GM18499 (cell line): ENCODE data around the gene SERPINB4.
"Not testable (repeated sequence)": the region's sequence is repeated elsewhere in the genome, so short reads cannot be mapped to it uniquely, and the experiment has no call there.

Experiments used
- ATAC-seq: cut with Tn5 transposase; IDR thresholded peaks from one replicate; pipeline ENCODE4 v1.9.1; 2021; ENCODE audit warnings: moderate number of reproducible peaks; ENCODE audit not compliant: insufficient read depth, unreplicated experiment

The SERPINB4 gene

DNA sequence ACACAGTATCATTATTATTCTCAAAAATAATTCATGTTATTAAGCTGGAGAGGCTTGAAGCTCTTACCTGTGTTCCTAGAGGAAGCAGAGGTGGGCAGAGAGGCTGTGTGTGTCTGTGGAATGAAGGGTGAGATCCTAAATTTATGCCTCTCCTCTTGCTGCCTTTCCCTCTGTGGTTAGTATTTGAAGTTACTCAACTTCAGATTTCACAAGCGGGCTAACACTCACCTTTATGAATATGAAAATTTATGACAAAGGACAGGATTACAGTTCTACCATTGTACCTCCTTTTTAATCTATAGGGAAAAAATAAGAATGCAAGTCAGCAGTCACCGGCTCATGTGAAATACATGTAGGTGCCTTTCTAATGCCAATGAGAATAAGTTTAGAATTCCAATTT, at the start of gene SERPINB4:
Gene SERPINB4, minus strand, starts transcription at position 115 of the 400 bp plus-strand sequence. CDS start 679 bp downstream, outside the sequence.
- ATAC-seq, result not testable (repeated sequence)

DNA sequence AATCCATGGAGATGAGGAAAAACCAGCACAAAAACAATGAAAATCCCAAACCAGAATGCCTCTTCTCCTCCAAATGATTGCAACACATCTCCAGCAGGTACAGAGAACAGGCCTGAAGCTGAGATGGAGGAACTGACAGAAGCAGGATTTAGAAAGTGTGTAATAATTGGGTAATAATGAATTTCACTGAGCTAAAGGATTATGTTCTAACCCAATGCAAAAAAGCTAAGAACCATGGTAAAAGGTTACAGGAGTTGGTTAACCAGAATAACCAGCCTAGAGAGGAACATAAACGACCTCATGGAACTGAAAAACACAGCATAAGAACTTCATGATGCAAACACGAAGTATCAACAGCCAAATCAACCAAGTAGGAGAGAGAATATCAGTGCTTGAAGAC, 45.0 kb upstream of the SERPINB4 start:
- no peak for ATAC-seq

GRCh38 chr18:63686871-63687270, 42.8 kb upstream of the SERPINB4 start:
- no peak for ATAC-seq

DNA sequence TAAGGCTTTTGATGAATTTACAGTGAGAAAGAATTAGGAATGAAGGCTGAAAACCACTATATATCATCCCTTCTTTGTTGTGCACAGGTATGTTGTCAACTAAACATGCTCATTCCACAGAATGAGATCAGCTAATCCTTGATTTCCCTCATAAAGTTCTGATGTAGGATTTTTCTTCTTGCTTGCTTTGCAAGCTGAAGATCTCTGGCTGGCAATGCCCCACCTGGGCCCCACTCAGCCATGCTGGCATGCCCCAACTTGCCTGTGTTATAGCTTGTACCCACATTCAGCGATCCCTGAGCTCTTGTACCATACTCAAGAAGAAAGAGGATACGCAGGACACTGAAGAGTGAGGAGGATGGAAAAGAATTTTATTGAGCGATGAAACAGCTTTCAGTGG, 40.7 kb upstream of the SERPINB4 start:
- ATAC-seq, result no peak

DNA sequence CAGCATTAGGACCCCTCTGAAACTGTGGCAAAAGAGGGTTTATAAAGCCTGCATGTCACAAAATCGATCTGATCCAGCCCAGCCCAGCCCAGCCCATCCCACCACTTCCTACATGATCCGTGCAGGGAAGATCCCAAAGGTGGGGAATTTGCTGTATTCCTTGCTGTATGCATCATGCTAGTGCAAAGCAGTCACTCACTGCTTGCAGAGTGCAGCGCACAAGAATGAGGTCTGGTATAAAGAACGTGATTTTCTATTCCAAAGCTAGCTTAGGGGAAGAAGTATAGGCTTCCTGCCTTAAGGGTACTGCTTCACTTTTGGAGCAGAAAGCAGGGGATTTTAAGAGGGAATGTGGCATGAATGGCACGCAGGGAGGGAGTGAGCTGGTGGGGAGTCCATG, 39.8 kb upstream of the SERPINB4 start:
- ATAC-seq, result no peak

DNA sequence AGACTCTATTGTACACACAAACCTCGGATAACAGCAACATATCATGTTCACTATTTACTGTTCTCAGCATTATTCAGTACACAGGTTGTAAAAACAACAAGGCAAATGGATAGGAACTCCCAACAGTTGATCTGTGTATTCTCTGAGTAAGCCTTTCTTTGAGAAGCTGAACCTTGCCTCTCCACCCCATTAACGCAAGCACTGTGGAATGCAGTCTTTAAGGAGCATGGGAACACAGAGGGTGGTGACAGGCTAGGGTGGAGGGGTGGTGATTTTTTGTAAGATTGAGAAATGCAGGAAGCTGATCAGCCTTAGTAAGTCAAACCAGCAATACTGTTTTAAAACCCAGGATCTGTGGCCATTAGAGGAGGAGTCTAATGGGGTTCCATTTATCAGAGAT, 39.1 kb upstream of the SERPINB4 start:
- no peak for ATAC-seq

DNA sequence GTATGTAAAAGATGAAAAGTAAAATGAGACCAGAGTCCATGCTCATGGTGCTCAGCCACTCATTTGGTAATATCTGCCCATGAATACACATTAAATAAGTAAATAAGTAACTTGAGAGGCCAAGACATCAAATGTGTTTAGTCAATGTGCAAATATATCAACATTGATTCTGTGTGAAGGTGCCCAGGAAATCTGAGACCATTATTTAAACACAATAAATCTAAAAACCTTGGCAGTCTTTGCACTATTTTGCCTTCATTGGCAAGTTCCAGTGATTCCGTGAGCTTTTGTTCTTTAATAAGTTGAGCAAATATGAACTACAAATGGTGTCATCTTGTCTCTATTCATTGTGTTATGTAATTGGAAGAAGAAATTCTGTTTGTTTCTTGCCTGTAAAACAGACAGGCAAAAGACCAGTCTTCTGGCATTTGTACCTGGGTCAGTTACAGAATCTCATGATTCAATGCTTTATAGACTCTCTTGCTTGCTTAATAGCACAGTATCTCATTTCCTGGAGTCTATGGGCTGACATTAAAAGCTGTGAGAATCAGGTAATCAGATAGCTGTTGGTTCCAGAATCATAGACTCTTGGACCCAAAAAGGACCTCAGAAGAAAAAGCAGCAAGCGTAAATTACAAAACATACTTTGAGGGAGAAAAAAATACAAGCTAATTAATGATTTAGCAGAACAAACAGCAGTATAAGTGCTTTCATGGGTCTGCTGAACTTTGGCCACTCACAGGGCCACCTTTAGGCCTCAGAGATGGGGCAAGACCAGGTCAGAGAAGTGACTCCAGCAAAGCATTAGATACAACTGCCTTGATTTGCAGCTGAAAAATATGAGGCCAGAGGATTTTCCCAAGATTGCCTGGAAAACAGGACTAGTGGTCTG, 37.6 kb upstream of the SERPINB4 start:
- no peak for ATAC-seq

DNA sequence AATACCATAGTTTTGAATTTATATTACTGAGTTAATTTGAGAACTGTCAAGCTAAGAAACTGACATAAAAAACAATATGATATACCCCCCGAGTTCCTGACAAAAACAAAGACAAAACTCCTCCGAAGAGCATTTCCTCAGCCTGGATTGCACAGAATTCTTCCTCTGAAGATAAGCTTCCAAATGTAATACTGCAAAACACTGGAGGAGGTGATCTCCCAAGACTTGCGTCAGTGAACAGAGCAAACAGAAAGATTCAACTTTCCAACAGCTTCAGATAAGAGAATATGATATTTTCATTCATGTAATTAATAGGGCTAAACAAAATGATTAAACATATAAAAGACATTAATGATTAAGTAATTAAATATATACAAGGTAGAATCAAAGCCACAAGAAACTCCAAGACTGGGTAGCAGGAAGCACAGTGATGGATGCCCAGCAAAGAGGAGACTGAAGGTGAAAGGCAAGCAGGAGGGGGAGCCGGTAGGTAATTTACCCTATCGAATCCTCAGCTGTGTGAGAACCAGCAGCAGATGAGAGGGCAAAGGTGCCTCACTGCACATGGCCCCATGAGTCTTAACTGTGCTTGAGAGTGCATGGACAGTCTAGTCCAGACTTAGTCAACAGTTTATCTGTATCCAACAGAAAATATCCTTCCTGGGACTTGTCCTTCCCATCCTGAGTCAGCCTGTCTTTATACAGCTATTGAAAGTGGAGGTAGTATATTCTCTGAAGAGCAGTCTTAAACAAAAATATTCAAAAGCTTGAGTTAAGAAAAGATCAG, 36.0 kb upstream of the SERPINB4 start:
- ATAC-seq, result no peak

DNA sequence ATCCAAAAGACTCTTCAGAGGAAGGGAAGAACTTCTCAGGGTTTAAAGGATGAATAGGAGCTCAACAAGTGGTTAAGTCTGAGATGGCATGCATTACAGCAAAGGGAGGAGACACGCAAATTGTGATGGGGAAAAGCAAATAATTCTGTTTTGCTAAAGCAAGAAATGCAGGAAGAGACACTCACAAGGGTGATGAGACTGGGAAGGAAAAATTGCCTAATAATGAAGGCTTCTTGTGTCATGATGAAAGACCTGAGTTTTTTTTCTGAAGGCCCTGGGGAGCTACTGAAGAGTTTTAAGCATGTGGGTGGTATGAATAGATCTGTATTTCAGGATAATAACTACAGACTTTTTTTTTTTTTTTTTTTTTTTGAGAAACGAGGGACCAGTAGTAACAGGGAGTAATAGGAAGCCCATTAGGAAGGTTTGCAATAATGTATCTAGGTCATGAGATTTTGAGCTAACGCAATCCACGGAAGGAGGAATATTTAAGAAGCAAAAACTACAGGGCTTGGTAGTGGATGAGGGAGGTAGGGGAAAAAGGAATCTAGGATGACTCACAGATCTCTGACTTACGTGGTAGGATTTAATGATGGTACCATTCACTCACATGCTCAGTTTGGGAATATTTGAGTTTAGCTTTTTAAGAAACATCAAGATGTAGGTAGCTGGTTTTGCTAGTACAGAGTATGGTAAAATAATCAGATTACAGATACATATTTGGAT, 33.6 kb upstream of the SERPINB4 start:
- ATAC-seq, result no peak

- peak; percentile 64 for ATAC-seq
These were observed 32.7 kb upstream of the SERPINB4 start for GRCh38 chr18:63676526-63677323.

GRCh38 chr18:63664571-63664970, 20.5 kb upstream of the SERPINB4 start:
- no peak for ATAC-seq

- not testable (repeated sequence) for ATAC-seq
These were observed 17.7 kb upstream of the SERPINB4 start, which contains the start of gene SERPINB3 for GRCh38 chr18:63661750-63662149. TSS of gene SERPINB3 (minus strand) at chr18:63661893. CDS start at chr18:63661216, 677 bp downstream.

DNA sequence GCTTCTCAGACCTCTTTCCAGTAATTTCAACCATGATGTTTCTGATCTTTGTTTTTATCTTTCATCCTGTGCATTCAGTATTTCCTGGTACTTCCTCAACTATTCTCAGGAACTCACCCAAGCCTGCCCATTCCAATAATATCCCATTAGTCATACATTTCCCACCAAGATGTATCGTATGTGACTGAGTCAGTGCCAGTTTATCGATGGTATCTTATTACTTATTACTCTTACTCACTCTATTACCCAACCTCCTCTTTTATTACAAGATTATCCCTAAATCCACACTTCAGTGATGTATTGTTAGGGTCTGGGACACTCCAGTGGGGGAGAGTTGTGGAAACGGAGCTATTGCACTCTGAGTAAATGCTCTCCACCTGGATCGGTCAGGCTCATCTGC, 14.9 kb upstream of the SERPINB4 start:
- not testable (repeated sequence) for ATAC-seq

- ATAC-seq, result not testable (repeated sequence)
These were observed 6.2 kb upstream of the SERPINB4 start for GRCh38 chr18:63650271-63650670.

DNA sequence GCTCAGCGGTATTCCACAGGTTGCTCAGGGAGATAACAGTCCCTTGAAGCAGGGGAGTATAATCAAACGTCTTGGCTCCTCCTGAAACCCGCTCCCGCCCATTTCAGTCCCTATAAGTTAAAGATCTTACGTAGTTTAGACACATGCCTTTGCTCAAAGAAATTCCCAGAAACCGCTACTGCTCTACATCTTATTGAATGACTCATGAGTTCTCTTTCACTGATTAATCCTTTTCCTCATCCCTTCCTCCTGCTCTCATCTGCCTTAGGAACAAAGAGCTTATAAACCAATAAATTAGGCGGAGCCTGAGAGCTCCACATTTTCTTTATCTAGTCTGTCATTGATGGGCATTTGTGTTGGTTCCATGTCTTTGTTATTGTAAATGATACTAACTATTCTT, 4.2 kb upstream of the SERPINB4 start:
- ATAC-seq, result no peak

DNA sequence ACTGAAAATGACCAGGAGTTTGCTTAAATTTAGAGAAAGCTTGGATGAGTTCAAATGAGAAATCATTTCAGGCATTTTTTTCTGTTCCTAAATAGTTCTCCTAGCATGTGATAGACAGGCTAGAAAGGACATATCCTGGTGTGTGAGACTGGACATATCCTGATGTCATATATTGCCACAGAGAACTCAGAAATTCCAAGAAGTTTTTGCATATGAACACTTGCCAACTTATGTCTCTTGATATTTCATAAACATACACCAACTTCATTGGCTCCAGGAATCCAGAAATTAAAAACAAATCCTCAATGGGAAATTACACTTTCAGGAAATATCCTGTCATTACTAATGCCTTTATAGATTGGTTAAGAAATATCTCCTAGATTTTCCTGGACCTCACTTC, 2.9 kb upstream of the SERPINB4 start:
- ATAC-seq, result no peak

DNA sequence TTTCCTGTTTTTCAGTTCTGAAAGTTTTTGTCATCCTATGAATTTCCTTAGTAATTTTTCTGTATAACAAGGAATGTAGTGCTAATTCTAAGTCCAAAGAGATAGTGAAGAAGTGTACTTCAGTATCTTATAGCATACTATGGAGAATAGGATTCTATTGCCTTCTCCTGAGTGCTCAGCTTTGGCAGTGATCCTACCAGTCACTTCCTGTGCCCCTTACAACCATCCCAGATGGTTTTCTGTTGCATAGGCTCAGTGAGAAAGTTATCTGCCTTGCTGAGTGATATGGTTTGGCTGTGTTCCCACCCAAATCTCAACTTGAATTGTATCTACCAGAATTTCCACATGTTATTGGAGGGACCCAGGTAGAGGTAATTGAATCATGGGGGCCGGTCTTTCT, 638 bp upstream of the SERPINB4 start:
- ATAC-seq, result not testable (repeated sequence)

- ATAC-seq, result not testable (repeated sequence)
These were observed 1.2 kb downstream of the SERPINB4 start for GRCh38 chr18:63642668-63643356.

DNA sequence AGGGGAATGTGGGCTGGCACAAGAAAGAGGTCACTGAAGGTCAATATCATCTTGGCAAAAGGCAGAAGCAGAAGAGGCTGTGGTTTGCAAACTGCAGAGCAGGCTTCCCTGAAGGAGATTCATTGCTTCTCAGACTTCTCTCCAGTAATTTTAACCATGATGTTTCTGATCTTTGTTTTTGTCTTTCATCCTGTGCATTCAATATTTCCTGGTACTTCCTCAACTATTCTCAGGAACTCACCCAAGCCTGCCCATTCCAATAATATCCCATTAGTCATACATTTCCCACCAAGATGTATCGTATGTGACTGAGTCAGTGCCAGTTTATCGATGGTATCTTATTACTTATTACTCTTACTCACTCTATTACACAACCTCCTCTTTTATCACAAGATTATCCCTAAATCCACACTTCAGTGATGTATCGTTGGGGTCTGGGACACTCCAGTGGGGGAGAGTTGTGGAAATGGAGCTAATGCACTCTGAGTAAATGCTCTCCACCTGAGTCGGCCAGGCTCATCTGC, 2.8 kb downstream of the SERPINB4 start:
- not testable (repeated sequence) for ATAC-seq
